A204.1 (cell line): ENCODE measurements around the gene ACTL6B.

ENCODE experiments used
- FAIRE-seq: peaks from 2 replicates; lab custom pipeline; 2012; peaks lifted over from hg19 to GRCh38; lab: Jason Lieb, UNC

ACTL6B gene

DNA sequence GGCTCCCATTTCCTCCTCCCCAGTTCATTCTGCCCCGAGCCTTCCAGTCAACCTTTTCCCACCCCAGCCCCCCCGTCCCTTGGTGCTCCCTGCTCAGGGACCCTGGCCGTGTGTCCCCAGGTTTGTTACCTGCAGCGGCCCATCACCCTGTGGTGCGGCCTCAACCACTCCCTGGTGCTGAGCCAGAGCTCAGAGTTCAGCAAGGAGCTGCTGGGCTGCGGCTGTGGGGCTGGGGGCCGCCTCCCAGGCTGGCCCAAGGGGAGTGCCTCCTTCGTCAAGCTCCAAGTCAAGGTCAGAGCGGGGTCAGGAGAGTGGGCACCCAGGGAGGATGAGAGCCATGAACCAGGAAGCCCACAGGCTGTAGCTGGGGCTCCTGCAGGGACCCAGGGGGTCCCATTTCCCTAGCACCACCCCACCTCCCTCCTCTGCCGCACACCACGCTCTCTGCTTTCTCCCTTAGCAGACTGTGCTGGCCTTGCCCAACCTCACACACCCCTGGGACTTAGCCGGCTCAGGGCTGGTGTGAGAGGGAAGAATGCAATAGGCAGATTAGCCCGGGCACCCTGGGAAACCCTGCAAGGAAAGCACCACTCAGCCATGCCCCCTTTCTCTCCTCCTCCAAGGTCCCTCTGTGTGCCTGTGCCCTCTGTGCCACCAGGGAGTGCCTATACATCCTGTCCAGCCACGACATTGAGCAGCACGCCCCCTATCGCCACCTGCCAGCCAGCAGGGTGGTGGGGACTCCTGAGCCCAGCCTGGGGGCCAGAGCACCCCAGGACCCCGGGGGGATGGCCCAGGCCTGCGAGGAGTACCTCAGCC lies 56.1 kb downstream of the ACTL6B start:
- FAIRE-seq = no peak

DNA sequence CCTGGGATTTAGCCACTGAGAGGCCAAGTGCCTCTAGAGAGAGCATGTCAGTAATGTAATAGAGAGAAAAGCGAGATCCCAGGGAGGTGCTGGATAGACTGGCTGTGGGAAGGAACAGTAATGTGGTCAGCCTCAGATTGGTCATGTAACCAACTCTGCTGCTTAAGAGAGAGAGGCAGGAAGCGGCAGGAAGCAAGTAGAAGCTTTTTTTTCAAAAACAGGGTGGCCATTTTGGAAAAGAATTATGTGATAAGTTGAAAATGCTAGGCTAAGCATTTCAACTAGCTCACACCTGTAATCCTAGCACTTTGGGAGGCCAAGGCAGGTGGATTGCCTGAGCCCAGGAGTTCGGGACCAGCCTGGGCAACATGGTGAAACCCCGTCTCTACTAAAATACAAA lies 57.8 kb downstream of the ACTL6B start:
- FAIRE-seq = no peak

DNA sequence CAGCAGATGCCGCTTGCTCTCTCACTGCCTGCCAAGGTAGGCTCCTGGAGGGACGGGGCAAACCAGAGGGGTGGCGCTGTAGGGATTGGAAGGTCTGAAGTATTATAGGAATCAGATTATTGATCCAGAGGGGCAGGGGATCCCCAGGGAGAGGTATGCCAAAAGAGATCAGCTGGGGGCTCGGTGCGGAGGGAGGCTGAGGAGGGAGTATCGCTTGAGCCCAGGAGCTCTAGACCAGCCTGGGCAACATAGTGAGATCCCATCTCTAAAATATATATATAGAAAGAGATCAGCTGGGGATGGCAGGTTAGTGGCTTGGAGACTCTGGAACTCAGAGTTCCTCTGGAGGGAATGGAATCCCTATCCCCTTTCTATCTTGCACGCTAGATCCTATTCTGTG lies 61.1 kb downstream of the ACTL6B start:
- no peak for FAIRE-seq
